Endothelial cell (in vitro differentiated cells): ENCODE measurements around the gene TAS2R30. TPM values are rescaled to one million over a fixed set of nuclear protein-coding genes. Genes with fewer than 3 reads are reported as not detected.
"Not testable (repeated sequence)": the region's sequence is repeated elsewhere in the genome, so short reads cannot be mapped to it uniquely, and the experiment has no call there.

Source experiments
- DNase-seq: peaks from one replicate; pipeline ENCODE4 v3.0.0; 2021; ENCODE audit warnings: low spot score
- H3K27ac Mint-ChIP-seq: one replicate; pipeline ENCODE4 v1.8.0; 2021; ENCODE audit warnings: mixed read lengths, inconsistent platforms; ENCODE audit not compliant: unreplicated experiment
- H3K27me3 Mint-ChIP-seq: one replicate; pipeline ENCODE4 v1.8.0; 2021; ENCODE audit warnings: mild to moderate bottlenecking, moderate library complexity, mixed read lengths, inconsistent platforms; ENCODE audit not compliant: unreplicated experiment
- H3K36me3 Mint-ChIP-seq: one replicate; pipeline ENCODE4 v1.8.0; 2021; ENCODE audit warnings: mild to moderate bottlenecking, low read depth, mixed read lengths, inconsistent platforms; ENCODE audit not compliant: unreplicated experiment
- H3K4me1 Mint-ChIP-seq: one replicate; pipeline ENCODE4 v1.8.0; 2021; ENCODE audit warnings: mild to moderate bottlenecking, mixed read lengths, inconsistent platforms; ENCODE audit not compliant: unreplicated experiment
- H3K4me3 Mint-ChIP-seq: one replicate; pipeline ENCODE4 v1.8.0; 2021; ENCODE audit warnings: mild to moderate bottlenecking, mixed read lengths, inconsistent platforms; ENCODE audit not compliant: unreplicated experiment
- H3K9me3 Mint-ChIP-seq: one replicate; pipeline ENCODE4 v1.8.0; 2021; ENCODE audit warnings: mixed read lengths, inconsistent platforms; ENCODE audit not compliant: unreplicated experiment
- CTCF ChIP-seq: fragments of 200-600 bp; sonication (generic); IDR thresholded peaks from one replicate; pipeline ENCODE4 v1.5.0; 2021; ENCODE audit warnings: antibody characterized with exemption; ENCODE audit not compliant: unreplicated experiment
- total RNA-seq: library from RNA; stranded (reverse); fragmentation: NEBNext Ultra II Directional; extraction: Animal tissue kit (Norgen Biotek cat#: 25700); gene quantifications from one replicate; pipeline ENCODE4 v1.2.1, GENCODE V29; 2021; ENCODE audit not compliant: unreplicated experiment

The TAS2R30 gene
- total RNA-seq, 1 donor from 2014 or later = 1.7 TPM

DNA sequence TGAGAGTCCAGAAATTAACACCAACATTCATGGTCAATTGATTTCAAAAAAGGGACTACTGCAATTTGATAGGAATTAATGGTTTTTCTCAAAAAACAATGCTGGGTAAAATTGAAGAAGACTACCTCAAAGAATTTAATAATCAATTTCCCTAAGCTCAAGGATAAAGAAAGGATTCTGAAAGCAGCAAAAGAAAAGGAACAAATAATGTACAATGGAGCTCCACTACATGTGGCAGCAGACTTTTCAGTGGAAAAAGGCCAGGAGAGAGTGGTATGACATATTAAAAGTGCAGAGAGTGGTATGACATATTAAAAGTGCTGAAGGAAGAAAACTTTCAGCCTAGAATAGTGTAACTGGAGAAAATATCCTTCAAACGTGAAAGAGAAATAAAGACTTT lies 26.7 kb downstream of the TAS2R30 start:
- Mint-ChIP-seq H3K27me3 (peaks cover 6% of the 10 kb centered on the region), H3K36me3 (peaks cover 48% of the 10 kb centered on the region), H3K27ac (no peak overlapping the region), H3K4me1 (no peaks in the 10 kb centered on the region), H3K4me3 (no peak overlapping the region), H3K9me3 (no peaks in the 10 kb centered on the region)
- no peak for TF ChIP-seq CTCF
- DNase-seq = no peak

DNA sequence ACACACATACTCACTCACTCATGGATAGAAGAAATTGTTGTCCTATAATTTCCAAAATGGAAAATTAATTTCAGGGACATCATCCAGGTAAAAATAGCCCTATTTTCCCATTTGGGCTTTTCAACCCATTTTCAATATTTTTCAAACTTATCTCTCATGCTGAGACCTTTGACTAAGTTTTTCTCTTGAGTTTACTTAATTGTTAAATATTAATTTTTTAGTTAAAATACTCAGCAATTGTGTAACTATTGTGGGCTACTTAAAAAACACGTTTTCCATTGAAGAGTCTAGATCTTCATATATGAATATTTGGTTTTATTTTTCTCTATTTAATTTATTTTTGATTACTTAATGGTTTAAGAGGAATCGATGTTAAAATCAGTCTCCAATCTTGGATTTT lies 28.2 kb downstream of the TAS2R30 start:
- TF ChIP-seq CTCF = no peak
- H3K27ac Mint-ChIP-seq = no peak overlapping the region
- H3K4me1 Mint-ChIP-seq = no peaks in the 10 kb centered on the region
- H3K27me3 Mint-ChIP-seq = peaks cover 5% of the 10 kb centered on the region
- H3K4me3 Mint-ChIP-seq = no peak overlapping the region
- H3K36me3 Mint-ChIP-seq = peaks cover 45% of the 10 kb centered on the region
- H3K9me3 Mint-ChIP-seq = no peaks in the 10 kb centered on the region
- DNase-seq = no peak

DNA sequence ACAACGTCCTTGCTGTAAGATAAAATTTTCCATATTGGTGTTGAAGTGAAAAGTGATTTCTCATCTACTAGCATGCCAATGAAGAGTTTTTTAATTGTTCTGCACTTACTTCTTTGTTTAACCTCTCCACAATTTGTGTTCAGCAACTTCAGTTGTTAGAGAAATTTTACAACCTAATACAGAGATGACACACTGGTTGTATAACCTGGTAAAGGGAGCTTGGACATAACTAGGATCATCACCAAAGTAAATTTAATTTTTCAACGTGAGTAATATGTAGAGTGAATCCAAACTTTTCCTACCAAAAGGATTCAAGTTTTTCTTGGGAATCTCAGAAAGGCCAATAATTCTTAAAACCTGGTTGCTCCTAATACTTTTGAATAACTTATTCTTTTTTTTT lies 28.9 kb downstream of the TAS2R30 start:
- no peak overlapping the region for H3K27ac Mint-ChIP-seq
- peaks cover 2% of the 10 kb centered on the region for H3K27me3 Mint-ChIP-seq
- DNase-seq = no peak
- TF ChIP-seq CTCF = no peak
- no peaks in the 10 kb centered on the region for H3K9me3 Mint-ChIP-seq
- H3K4me3 Mint-ChIP-seq = no peak overlapping the region
- H3K4me1 Mint-ChIP-seq = no peaks in the 10 kb centered on the region
- peaks cover 38% of the 10 kb centered on the region for H3K36me3 Mint-ChIP-seq

GRCh38 chr12:11094910-11095309 lies 39.5 kb downstream of the TAS2R30 start:
- H3K27me3 Mint-ChIP-seq, H3K4me1 Mint-ChIP-seq, DNase-seq, H3K36me3 Mint-ChIP-seq, H3K9me3 Mint-ChIP-seq, H3K27ac Mint-ChIP-seq, H3K4me3 Mint-ChIP-seq: not testable (repeated sequence)

- Mint-ChIP-seq H3K4me3 (no peak within 1 kb of the TSS), H3K9me3 (no peaks in the 10 kb centered on the region), H3K27ac (no peak within 1 kb of the TSS), H3K4me1 (no peaks in the 10 kb centered on the region), H3K27me3 (no peaks in the 10 kb centered on the region), H3K36me3 (no peaks in the 10 kb centered on the region)
- no peak for DNase-seq
- TF ChIP-seq CTCF = no peak
Observed at GRCh38 chr12:11092128-11092527, 42.3 kb downstream of the TAS2R30 start, which contains the start of gene TAS2R43. TSS of gene TAS2R43 (minus strand) at chr12:11092313. CDS start at chr12:11092229, 84 bp downstream.

DNA sequence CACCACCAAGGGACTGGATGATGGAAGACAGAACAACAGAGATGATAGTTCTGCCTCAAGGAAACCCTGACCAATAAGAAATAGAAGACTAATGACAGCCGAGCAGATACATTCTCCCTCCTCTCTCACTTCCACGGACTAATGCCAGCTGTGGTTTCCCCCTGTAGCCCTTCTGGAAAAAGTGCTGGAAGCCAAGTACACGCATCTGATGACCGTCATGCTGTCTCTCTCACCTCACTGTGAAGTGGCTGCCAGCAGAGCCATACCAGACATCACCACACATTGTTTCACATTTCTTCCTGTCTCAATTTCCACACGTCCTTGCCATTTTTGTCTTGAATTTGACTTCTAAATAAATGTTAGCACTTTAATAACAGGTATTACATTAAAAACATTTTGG lies 45.2 kb downstream of the TAS2R30 start:
- Mint-ChIP-seq H3K27ac (peak overlapping the region; percentile 78), H3K27me3 (no peaks in the 10 kb centered on the region), H3K9me3 (no peaks in the 10 kb centered on the region), H3K36me3 (peaks cover under 1% of the 10 kb centered on the region), H3K4me3 (no peak overlapping the region), H3K4me1 (no peaks in the 10 kb centered on the region)
- DNase-seq = no peak
- no peak for TF ChIP-seq CTCF
